ENCODE measurements around the gene ANKRD12. TPM values are rescaled to one million over a fixed set of nuclear protein-coding genes. Genes with fewer than 3 reads are reported as not detected.

Gene ANKRD12
- total and polyA plus RNA-seq, 4 donors: 23.8 to 97.1 (median 54.8) TPM

DNA sequence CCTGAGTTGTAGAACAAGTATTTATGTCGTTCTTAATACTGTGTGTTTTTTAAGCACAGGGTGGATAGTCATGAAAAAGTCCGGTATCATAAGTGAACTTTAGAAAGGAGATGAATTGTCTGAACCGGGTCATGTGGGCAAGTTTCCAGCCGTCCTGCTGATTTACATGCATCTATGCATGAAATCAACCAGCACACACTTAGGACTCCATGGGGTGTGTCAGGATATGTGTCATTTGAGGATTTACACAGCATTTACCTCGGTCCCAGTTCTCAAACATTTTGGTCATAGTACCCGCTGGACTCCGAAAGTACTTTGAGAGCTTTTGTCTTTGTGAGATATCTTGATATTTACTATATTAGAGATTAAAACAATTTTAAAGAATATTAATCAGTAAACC, 150.5 kb downstream of the ANKRD12 start:
- DNase-seq (ENCODE audit: low read depth in 4 of 6, low spot score in 6 of 6): peak in 1 of 6 donors; percentile 36
- Histone ChIP-seq H3K36me3 (ENCODE audit: control insufficient read depth, insufficient read depth, low read length) (no peaks in the 10 kb centered on the region), H3K4me3 (ENCODE audit: low read depth, low read length) (no peak overlapping the region), H3K9me3 (ENCODE audit: control insufficient read depth, insufficient read depth, low read length) (no peaks in the 10 kb centered on the region), H3K27me3 (ENCODE audit: control insufficient read depth, insufficient read depth, low read length) (no peaks in the 10 kb centered on the region), H3K27ac (ENCODE audit: low read depth, low read length) (no peak overlapping the region), H3K4me1 (ENCODE audit: control insufficient read depth, insufficient read depth, low read length) (no peaks in the 10 kb centered on the region)
- WGBS (ENCODE audit: insufficient coverage): no CpG with 5 or more reads among the region's 7 CpGs

DNA sequence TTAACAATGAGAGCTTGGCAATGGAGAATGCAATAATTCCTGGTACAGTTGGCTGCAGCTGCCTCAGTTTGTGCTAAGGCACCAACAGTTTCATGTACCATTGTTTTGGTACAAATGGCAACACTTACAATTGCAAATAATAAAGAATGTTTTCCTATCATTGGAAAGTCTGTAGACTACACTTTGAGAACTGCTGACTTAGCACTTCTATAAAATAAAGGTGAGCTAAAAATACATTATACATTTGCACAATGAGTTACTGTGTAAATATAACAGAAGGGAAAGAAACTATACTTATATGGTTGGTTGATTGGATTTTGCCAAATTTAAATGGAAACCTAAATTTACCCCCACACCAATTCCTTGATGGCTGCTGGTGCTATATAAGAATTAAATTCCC, 153.1 kb downstream of the ANKRD12 start:
- no peak for DNase-seq (ENCODE audit: low read depth in 4 of 6, low spot score in 6 of 6)
- H3K27me3 ChIP-seq (ENCODE audit: control insufficient read depth, insufficient read depth, low read length): no peaks in the 10 kb centered on the region
- no peaks in the 10 kb centered on the region for H3K4me1 ChIP-seq (ENCODE audit: control insufficient read depth, insufficient read depth, low read length)
- no peak overlapping the region for H3K4me3 ChIP-seq (ENCODE audit: low read depth, low read length)
- H3K36me3 ChIP-seq (ENCODE audit: control insufficient read depth, insufficient read depth, low read length): no peaks in the 10 kb centered on the region
- H3K27ac ChIP-seq (ENCODE audit: low read depth, low read length): no peak overlapping the region
- peaks cover 3% of the 10 kb centered on the region for H3K9me3 ChIP-seq (ENCODE audit: control insufficient read depth, insufficient read depth, low read length)

DNA sequence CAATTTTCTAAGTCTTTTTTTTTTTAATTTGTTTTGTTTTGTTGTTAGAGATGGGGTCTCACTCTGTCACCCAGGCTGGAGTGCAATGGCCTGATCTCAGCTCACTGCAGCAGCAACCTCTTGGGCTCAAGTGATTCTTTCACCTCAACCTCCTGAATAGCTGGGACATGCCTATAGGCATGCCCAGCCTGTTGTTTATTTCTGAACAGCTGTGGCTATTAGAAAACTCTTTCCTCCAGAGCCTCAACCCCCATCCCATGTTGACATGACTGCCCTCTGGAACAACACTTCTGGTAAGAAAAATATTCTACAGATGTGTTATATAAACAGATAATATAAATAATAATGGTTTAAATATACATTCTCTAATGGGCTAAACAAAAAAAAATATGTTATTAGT, 153.6 kb downstream of the ANKRD12 start:
- Histone ChIP-seq H3K4me1 (ENCODE audit: control insufficient read depth, insufficient read depth, low read length) (no peaks in the 10 kb centered on the region), H3K27me3 (ENCODE audit: control insufficient read depth, insufficient read depth, low read length) (no peaks in the 10 kb centered on the region), H3K9me3 (ENCODE audit: control insufficient read depth, insufficient read depth, low read length) (peaks cover 3% of the 10 kb centered on the region), H3K4me3 (ENCODE audit: low read depth, low read length) (no peak overlapping the region), H3K27ac (ENCODE audit: low read depth, low read length) (no peak overlapping the region), H3K36me3 (ENCODE audit: control insufficient read depth, insufficient read depth, low read length) (no peaks in the 10 kb centered on the region)
- DNase-seq (ENCODE audit: low read depth in 4 of 6, low spot score in 6 of 6): no peak

DNA sequence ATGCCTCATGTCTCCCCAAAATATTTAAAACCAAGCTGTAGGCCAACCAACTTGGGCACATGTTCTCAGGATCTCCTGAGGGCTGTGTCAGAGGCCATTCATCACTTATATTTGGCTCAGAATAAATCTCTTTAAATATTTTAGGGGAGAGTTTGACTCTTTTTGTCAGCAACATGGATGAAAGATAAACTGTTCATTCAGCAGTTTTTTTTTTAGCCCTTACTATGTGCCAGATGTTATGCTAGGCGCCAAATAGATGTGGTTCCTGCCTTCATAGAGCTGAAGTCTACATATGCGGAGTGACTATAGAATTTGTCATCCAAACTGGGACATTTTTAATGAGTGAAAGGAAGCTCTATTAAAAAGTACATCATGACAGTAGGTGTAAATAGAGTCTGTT, 155.5 kb downstream of the ANKRD12 start:
- Histone ChIP-seq H3K4me3 (ENCODE audit: low read depth, low read length) (no peak overlapping the region), H3K9me3 (ENCODE audit: control insufficient read depth, insufficient read depth, low read length) (peaks cover 3% of the 10 kb centered on the region), H3K4me1 (ENCODE audit: control insufficient read depth, insufficient read depth, low read length) (no peaks in the 10 kb centered on the region), H3K27me3 (ENCODE audit: control insufficient read depth, insufficient read depth, low read length) (no peaks in the 10 kb centered on the region), H3K27ac (ENCODE audit: low read depth, low read length) (no peak overlapping the region), H3K36me3 (ENCODE audit: control insufficient read depth, insufficient read depth, low read length) (no peaks in the 10 kb centered on the region)
- 93% methylated on average over 2 of the region's 2 CpGs for WGBS (ENCODE audit: insufficient coverage)
- DNase-seq (ENCODE audit: low read depth in 4 of 6, low spot score in 6 of 6): no peak

- no CpG with 5 or more reads among the region's 1 CpG for WGBS (ENCODE audit: insufficient coverage)
- DNase-seq (ENCODE audit: low read depth in 4 of 6, low spot score in 6 of 6): no peak
- no peaks in the 10 kb centered on the region for H3K27me3 ChIP-seq (ENCODE audit: control insufficient read depth, insufficient read depth, low read length)
- no peak overlapping the region for H3K4me3 ChIP-seq (ENCODE audit: low read depth, low read length)
- no peak overlapping the region for H3K27ac ChIP-seq (ENCODE audit: low read depth, low read length)
- H3K4me1 ChIP-seq (ENCODE audit: control insufficient read depth, insufficient read depth, low read length): no peaks in the 10 kb centered on the region
- no peaks in the 10 kb centered on the region for H3K36me3 ChIP-seq (ENCODE audit: control insufficient read depth, insufficient read depth, low read length)
- H3K9me3 ChIP-seq (ENCODE audit: control insufficient read depth, insufficient read depth, low read length): peaks cover 3% of the 10 kb centered on the region
Observed at GRCh38 chr18:9293948-9294347, 157.4 kb downstream of the ANKRD12 start.

DNA sequence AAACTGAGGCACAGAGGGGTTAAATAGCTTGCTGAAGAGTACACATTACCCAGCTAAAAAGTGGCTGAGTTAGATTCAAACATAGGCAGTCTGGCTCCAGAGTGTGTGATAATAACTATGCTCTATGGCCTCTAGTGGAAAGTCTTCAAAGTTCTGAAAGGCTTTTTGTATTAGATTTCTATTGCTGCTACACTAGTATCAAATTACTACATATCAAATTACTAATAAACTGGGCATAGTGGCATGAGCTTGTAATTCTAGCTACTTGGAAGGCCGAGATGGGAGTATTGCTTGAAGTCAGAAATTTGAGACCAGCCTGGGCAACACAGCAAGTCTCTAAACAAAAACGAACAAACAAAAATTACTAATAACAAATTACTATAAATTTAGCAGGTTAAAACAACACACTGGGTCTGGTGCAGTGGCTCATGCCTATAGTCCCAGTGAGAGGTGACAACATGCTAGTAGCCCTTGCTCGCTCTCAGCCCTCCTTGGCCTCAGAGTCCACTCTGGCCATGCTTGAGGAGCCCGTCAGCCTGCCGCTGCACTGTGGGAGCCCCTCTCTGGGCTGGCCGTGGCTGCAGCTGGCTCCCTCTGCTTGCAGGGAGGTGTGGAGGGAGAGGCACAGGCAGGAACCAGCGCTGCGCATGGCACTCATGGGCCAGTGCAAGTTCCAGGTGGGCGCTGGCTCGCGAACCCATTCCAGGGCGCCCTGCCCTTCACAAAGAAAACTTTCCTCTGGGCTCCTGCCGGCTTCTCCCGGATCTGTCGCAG, 159.8 kb downstream of the ANKRD12 start:
- Histone ChIP-seq H3K4me3 (ENCODE audit: low read depth, low read length) (no peak overlapping the region), H3K9me3 (ENCODE audit: control insufficient read depth, insufficient read depth, low read length) (peaks cover 3% of the 10 kb centered on the region), H3K27ac (ENCODE audit: low read depth, low read length) (no peak overlapping the region), H3K27me3 (ENCODE audit: control insufficient read depth, insufficient read depth, low read length) (no peaks in the 10 kb centered on the region), H3K4me1 (ENCODE audit: control insufficient read depth, insufficient read depth, low read length) (no peaks in the 10 kb centered on the region), H3K36me3 (ENCODE audit: control insufficient read depth, insufficient read depth, low read length) (no peaks in the 10 kb centered on the region)
- DNase-seq (ENCODE audit: low read depth in 4 of 6, low spot score in 6 of 6): no peak
- WGBS (ENCODE audit: insufficient coverage): 95% methylated on average over 14 of the region's 15 CpGs

- DNase-seq (ENCODE audit: low read depth in 4 of 6, low spot score in 6 of 6): no peak
- WGBS (ENCODE audit: insufficient coverage): 95% methylated on average over 24 of the region's 24 CpGs
- Histone ChIP-seq H3K27ac (ENCODE audit: low read depth, low read length) (no peak overlapping the region), H3K27me3 (ENCODE audit: control insufficient read depth, insufficient read depth, low read length) (no peaks in the 10 kb centered on the region), H3K4me1 (ENCODE audit: control insufficient read depth, insufficient read depth, low read length) (no peaks in the 10 kb centered on the region), H3K9me3 (ENCODE audit: control insufficient read depth, insufficient read depth, low read length) (peaks cover 3% of the 10 kb centered on the region), H3K36me3 (ENCODE audit: control insufficient read depth, insufficient read depth, low read length) (no peaks in the 10 kb centered on the region), H3K4me3 (ENCODE audit: low read depth, low read length) (no peak overlapping the region)
Observed at GRCh38 chr18:9297007-9297393, 160.4 kb downstream of the ANKRD12 start.

GRCh38 chr18:9304388-9305070, 167.9 kb downstream of the ANKRD12 start:
- no peak for DNase-seq (ENCODE audit: low read depth in 4 of 6, low spot score in 6 of 6)

GRCh38 chr18:9319333-9319732, 182.8 kb downstream of the ANKRD12 start:
- DNase-seq (ENCODE audit: low read depth in 4 of 6, low spot score in 6 of 6): no peak
- Histone ChIP-seq H3K9me3 (ENCODE audit: control insufficient read depth, insufficient read depth, low read length) (peaks cover 3% of the 10 kb centered on the region), H3K36me3 (ENCODE audit: control insufficient read depth, insufficient read depth, low read length) (no peaks in the 10 kb centered on the region), H3K4me3 (ENCODE audit: low read depth, low read length) (no peak overlapping the region), H3K4me1 (ENCODE audit: control insufficient read depth, insufficient read depth, low read length) (no peaks in the 10 kb centered on the region), H3K27ac (ENCODE audit: low read depth, low read length) (no peak overlapping the region), H3K27me3 (ENCODE audit: control insufficient read depth, insufficient read depth, low read length) (no peaks in the 10 kb centered on the region)
- no CpG with 5 or more reads among the region's 1 CpG for WGBS (ENCODE audit: insufficient coverage)

More at GRCh38 chr18:9304388-9305070, 167.9 kb downstream of the ANKRD12 start:
- Histone ChIP-seq H3K36me3 (ENCODE audit: control insufficient read depth, insufficient read depth, low read length) (no peaks in the 10 kb centered on the region), H3K4me1 (ENCODE audit: control insufficient read depth, insufficient read depth, low read length) (no peaks in the 10 kb centered on the region), H3K27ac (ENCODE audit: low read depth, low read length) (no peak overlapping the region), H3K9me3 (ENCODE audit: control insufficient read depth, insufficient read depth, low read length) (no peaks in the 10 kb centered on the region), H3K4me3 (ENCODE audit: low read depth, low read length) (no peak overlapping the region), H3K27me3 (ENCODE audit: control insufficient read depth, insufficient read depth, low read length) (no peaks in the 10 kb centered on the region)
- WGBS (ENCODE audit: insufficient coverage): 94% methylated on average over 6 of the region's 6 CpGs

DNA sequence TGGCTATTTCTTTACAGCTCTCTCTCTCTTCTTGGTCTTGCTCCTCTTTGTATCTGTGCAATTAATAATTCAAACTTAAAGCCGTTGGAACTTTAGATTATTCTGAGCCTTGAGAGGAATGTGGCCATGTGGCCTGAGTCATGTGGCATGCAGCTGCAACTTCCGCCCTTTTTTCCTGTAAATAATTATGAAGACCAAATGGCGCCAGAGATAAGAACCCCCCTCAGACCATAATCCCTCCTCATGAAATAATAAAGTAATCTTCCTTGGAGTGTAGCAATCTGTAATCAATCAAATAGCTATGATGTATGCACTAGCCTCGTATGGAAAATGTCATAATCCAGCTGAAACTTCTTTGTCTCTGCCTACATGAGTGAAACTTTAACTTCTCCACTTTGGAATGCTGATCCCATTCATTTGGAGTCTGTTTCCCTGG, 184.5 kb downstream of the ANKRD12 start:
- peaks cover 3% of the 10 kb centered on the region for H3K9me3 ChIP-seq (ENCODE audit: control insufficient read depth, insufficient read depth, low read length)
- H3K27me3 ChIP-seq (ENCODE audit: control insufficient read depth, insufficient read depth, low read length): no peaks in the 10 kb centered on the region
- H3K27ac ChIP-seq (ENCODE audit: low read depth, low read length): no peak overlapping the region
- no peak for DNase-seq (ENCODE audit: low read depth in 4 of 6, low spot score in 6 of 6)
- no peaks in the 10 kb centered on the region for H3K4me1 ChIP-seq (ENCODE audit: control insufficient read depth, insufficient read depth, low read length)
- no CpG with 5 or more reads among the region's 4 CpGs for WGBS (ENCODE audit: insufficient coverage)
- H3K36me3 ChIP-seq (ENCODE audit: control insufficient read depth, insufficient read depth, low read length): no peaks in the 10 kb centered on the region
- no peak overlapping the region for H3K4me3 ChIP-seq (ENCODE audit: low read depth, low read length)

Data from spinal cord (tissue), 10 donors.